Measurements from ENCODE around the gene ZDHHC1. TPM values are rescaled to one million over a fixed set of nuclear protein-coding genes. Genes with fewer than 3 reads are reported as not detected.

Gene ZDHHC1
- 4.6 and 7.9 TPM in 2 replicates for total RNA-seq

GRCh38 chr16:67415872-67416793 lies at the start of gene ZDHHC1:
ZDHHC1 (minus strand) TSS chr16:67416477; CDS start chr16:67407775, 8,702 bp downstream.

DNA sequence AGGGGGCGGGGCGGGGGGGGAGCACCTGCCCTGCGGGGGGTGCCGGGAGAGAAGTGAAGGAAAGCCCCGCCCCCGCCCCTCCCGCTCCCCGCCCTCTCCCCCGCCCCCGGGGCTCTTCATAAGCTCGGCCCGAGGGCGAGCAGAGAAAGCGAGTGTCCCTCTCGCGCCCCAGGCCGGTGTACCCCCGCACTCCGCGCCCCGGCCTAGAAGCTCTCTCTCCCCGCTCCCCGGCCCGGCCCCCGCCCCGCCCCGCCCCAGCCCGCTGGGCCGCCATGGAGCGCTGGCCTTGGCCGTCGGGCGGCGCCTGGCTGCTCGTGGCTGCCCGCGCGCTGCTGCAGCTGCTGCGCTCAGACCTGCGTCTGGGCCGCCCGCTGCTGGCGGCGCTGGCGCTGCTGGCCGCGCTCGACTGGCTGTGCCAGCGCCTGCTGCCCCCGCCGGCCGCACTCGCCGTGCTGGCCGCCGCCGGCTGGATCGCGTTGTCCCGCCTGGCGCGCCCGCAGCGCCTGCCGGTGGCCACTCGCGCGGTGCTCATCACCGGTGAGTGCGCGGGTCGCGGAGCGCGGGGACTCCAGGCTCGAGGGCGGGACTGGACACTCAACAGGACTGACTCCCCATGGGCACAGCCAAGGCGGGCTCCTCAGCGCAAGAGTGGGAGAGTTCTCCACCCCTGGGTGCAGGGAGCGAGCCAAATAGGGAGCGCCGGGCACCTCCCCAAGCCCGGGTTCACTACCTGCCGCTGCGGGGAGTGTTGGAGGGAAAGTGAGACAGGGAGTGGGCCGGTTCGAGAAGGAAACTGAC lies 14.9 kb upstream of the ZDHHC1 start, which contains the start of gene HSD11B2:
HSD11B2 (plus strand) TSS at position 145 of the 798 bp plus-strand sequence; CDS start at position 273, 128 bp downstream.

DNA sequence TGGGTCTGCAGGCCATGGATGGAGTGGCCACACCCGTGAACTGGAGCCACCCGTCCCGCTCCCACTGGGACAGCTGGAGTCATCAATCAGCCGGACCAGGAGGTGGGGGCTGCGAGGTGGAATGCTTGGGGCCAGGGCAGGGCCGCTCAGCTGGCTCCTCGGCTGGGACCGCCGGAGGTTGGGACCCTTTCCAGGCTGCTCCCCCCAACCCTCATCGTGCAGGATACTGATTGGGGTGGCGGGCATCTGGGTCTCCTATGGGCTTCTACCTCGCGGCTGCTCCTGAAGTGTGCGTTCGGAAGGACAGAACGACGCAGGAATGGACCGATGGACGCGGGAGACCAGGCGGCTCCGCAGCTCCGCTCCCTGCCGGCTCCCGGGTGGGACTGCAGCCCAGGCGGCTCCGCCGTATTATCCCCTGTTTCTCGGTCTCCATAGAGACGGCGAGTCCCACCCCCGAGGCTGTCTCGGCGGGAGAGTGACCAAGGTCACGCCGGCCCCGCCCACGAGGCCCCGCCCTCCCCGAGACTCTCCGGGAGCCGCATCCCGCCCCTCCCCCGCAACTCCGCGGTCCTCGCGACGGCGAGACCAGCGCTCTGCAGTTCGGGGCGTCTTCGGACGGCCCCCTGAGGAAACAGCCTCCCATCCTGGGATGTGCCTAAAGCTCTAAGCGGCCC lies 23.0 kb downstream of the ZDHHC1 start, which contains the start of gene TPPP3:
TPPP3 (minus strand) TSS at position 388 of the 677 bp plus-strand sequence. CDS start 2,387 bp downstream, outside the sequence.

Other genes with a start within 250 kb of the ZDHHC1 start
- 13.1 and 14.5 TPM in 2 replicates for gene NOL3, start 245.9 kb downstream of the ZDHHC1 start, total RNA-seq
- 8.4 and 9.1 TPM in 2 replicates for gene MATCAP1, start 232.5 kb downstream of the ZDHHC1 start, total RNA-seq
- not detected in 2 replicates for gene EXOC3L1, start 226.3 kb downstream of the ZDHHC1 start, total RNA-seq
- gene E2F4, start 224.3 kb downstream of the ZDHHC1 start, total RNA-seq: 84.7 and 90.4 TPM in 2 replicates
- 0.59 and 0.84 TPM in 2 replicates for gene ELMO3, start 217.3 kb downstream of the ZDHHC1 start, total RNA-seq
- 56.8 and 61.5 TPM in 2 replicates for gene TMEM208, start 189.3 kb downstream of the ZDHHC1 start, total RNA-seq
- gene FHOD1, start 169.0 kb downstream of the ZDHHC1 start, total RNA-seq: 21.7 and 23.0 TPM in 2 replicates
- 0.89 and 1.3 TPM in 2 replicates for gene SLC9A5, start 167.5 kb downstream of the ZDHHC1 start, total RNA-seq
- gene PLEKHG4, start 136.9 kb downstream of the ZDHHC1 start, total RNA-seq: 20.4 and 26.4 TPM in 2 replicates
- not detected in 2 replicates for gene KCTD19, start 89.7 kb downstream of the ZDHHC1 start, total RNA-seq
- under 0.01 TPM in 1 of 2 replicates, not detected in the other for gene LRRC36, start 89.7 kb downstream of the ZDHHC1 start, total RNA-seq
- 0.15 and 0.34 TPM in 2 replicates for gene TPPP3, start 23.0 kb downstream of the ZDHHC1 start, total RNA-seq
- not detected in 2 replicates for gene HSD11B2, start 14.6 kb upstream of the ZDHHC1 start, total RNA-seq
- 106 and 112 TPM in 2 replicates for gene ATP6V0D1, start 64.7 kb upstream of the ZDHHC1 start, total RNA-seq
- not detected in 2 replicates for gene AGRP, start 67.1 kb upstream of the ZDHHC1 start, total RNA-seq
- gene RIPOR1, start 112.4 kb upstream of the ZDHHC1 start, total RNA-seq: 15.3 and 20.4 TPM in 2 replicates
- gene CTCF, start 146.0 kb upstream of the ZDHHC1 start, total RNA-seq: 19.9 and 20.5 TPM in 2 replicates
- 0.15 and 0.34 TPM in 2 replicates for gene CARMIL2, start 228.7 kb upstream of the ZDHHC1 start, total RNA-seq
- gene ACD, start 243.8 kb upstream of the ZDHHC1 start, total RNA-seq: 41.9 and 47.7 TPM in 2 replicates
- gene PARD6A, start 244.5 kb upstream of the ZDHHC1 start, total RNA-seq: 1.8 and 3.0 TPM in 2 replicates